Transverse colon (tissue), 4 donors: ENCODE results near the gene TMEM220. TPM values are rescaled to one million over a fixed set of nuclear protein-coding genes. Genes with fewer than 3 reads are reported as not detected.
A peak's percentile ranks its signal among the peaks of the same experiment; 100 is the strongest.

Source experiments
- DNase-seq: peaks from one replicate; pipeline ENCODE4 v3.0.0-alpha.2; 2019
- H3K27ac ChIP-seq, 4 donors: fragments of 200-600 bp; sonication (generic); 2 replicates each; pipeline ENCODE4 v1.5.1; 2016 to 2018; ENCODE audit warnings: inconsistent platforms in 4 of 4
- H3K27me3 ChIP-seq: fragments of 200-600 bp; sonication (generic); 2 replicates; pipeline ENCODE4 v1.5.1; 2017; ENCODE audit warnings: inconsistent platforms
- H3K36me3 ChIP-seq, 4 donors: fragments of 200-600 bp; sonication (generic); 2 replicates each; pipeline ENCODE4 v1.5.1; 2017 to 2019; ENCODE audit warnings: inconsistent platforms in 4 of 4
- H3K4me1 ChIP-seq, 4 donors: fragments of 200-600 bp; sonication (generic); 2 replicates each; pipeline ENCODE4 v1.5.1; 2017 to 2020; ENCODE audit warnings: inconsistent platforms in 4 of 4
- H3K4me3 ChIP-seq, 4 donors: fragments of 200-600 bp; sonication (generic); 1 replicate in 1 of 4; 2 replicates in 3 of 4; pipeline versions ENCODE4 v1.5.1 to v1.6.1; 2017 to 2019; ENCODE audit warnings: inconsistent platforms in 4 of 4
- H3K9me3 ChIP-seq, 2 donors: fragments of 200-600 bp; sonication (generic); 2 replicates each; pipeline ENCODE4 v1.5.1; 2017 to 2019; ENCODE audit warnings: inconsistent platforms in 2 of 2
- EP300 ChIP-seq: sonication (generic); formaldehyde crosslinking; IDR thresholded peaks from one replicate; pipeline ENCODE4 v1.6.1; 2017; ENCODE audit warnings: antibody characterized with exemption, low read depth
- POLR2A ChIP-seq: fragments of 450-650 bp; IDR thresholded peaks from one replicate; pipeline ENCODE4 v1.6.1; 2016; ENCODE audit warnings: antibody characterized with exemption, mild to moderate bottlenecking, moderate library complexity
- POLR2AphosphoS5 ChIP-seq, 3 donors: sonication (generic); formaldehyde crosslinking; IDR thresholded peaks; one replicate each; pipeline ENCODE4 v1.6.1; 2016; ENCODE audit warnings: antibody characterized with exemption in 3 of 3
- WGBS, 2 donors: methylation state at CpG; one replicate each; pipeline ENCODE4 v1.1.5; 2018; ENCODE audit warnings: low coverage in 1 of 2; 5-methylcytosine and 5-hydroxymethylcytosine counted together
- in situ Hi-C, 4 donors: fragments of 200-750 bp; cut with MboI; loops; one replicate each; pipeline versions ENCODE4 v1.15.0 to v1.15.1; 2017; ENCODE audit warnings: low sequenced_read_pairs in 3 of 4, low pct_ligation_motif_present in 1 of 4, low pct_unique_long_range_greater_than_20kb in 1 of 4
- intact Hi-C: fragments of 100-400 bp; cut with DNase I; formaldehyde crosslinking; loops from one replicate; pipeline ENCODE4 v1.15.1; 2023; ENCODE audit warnings: low total_unique reads
- total RNA-seq, 4 donors: library from RNA; depleted of rRNA; stranded (reverse); fragments of >200 nt; gene quantifications; one replicate each; pipeline ENCODE4 v1.1.0, GENCODE V29; 2016
- TF ChIP-seq, protein P1 (sequence below), 5 experiments: fragments of 200-600 bp in 3 of 5; fragments of 450-650 bp in 2 of 5; sonication (generic) in 3 of 5; IDR thresholded peaks; 1 replicate in 2 of 5; 2 replicates in 3 of 5; pipeline ENCODE4 v1.5.1; 2016 to 2017; ENCODE audit warnings: antibody characterized with exemption in 5 of 5, inconsistent platforms in 3 of 5, mild to moderate bottlenecking in 2 of 5, moderate library complexity in 1 of 5

The TMEM220 gene
- total RNA-seq: 10 to 100 TPM in 1 of 4 donors, 1 to 10 TPM in 2, not detected in 1; 2.4 to 18.2 (median 8.1) TPM

DNA sequence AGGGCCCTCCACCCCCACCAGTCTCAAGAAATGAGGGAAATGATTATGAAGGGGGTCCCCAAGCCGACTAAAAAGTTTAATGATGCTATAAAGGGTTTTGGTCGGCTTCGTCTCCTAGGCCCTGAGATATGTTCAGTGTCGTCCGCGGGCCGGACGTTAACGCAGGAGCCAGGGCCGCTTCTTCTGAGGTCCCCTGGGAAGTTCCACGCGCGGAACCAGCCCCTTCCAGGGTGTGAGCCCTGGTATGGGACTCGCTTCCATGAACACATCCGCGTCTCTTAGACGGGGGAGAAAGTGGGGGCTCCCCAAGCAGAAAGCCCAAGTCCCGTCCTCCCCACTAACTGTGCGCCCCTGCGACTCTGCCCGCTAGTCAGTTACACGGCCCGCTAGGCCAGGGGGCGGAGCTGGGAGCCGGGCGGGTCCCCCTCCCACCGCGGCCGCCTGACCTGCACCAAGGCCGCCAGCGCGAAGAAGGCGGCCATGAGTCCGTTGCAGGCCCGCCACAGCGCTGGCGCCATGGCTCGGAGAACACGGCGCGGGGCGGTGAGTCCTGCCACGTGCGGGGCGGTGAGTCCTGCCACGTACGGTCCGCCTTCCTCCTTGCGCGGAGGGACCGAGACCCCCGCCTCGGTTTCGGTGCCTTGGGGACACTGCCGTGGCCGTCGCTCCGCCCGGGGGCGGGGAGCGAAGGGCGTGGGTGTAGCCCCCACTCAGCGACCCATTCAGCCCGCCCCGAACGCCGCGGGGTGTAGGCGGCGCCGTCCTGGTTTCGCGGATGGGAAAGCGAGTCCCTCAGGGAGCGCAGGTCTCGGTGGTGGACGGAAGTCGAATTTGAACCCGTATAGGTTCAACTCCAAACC, at the start of gene TMEM220:
Gene TMEM220 (minus strand): TSS at position 690 of the 860 bp plus-strand sequence. CDS start 172 bp downstream, at position 518.
- no peaks in the 10 kb centered on the region for H3K9me3 ChIP-seq
- WGBS, 2 donors: 0 to 23% methylated on average over 8 to 78 of the region's 79 CpGs
- TF ChIP-seq, protein P1, sequence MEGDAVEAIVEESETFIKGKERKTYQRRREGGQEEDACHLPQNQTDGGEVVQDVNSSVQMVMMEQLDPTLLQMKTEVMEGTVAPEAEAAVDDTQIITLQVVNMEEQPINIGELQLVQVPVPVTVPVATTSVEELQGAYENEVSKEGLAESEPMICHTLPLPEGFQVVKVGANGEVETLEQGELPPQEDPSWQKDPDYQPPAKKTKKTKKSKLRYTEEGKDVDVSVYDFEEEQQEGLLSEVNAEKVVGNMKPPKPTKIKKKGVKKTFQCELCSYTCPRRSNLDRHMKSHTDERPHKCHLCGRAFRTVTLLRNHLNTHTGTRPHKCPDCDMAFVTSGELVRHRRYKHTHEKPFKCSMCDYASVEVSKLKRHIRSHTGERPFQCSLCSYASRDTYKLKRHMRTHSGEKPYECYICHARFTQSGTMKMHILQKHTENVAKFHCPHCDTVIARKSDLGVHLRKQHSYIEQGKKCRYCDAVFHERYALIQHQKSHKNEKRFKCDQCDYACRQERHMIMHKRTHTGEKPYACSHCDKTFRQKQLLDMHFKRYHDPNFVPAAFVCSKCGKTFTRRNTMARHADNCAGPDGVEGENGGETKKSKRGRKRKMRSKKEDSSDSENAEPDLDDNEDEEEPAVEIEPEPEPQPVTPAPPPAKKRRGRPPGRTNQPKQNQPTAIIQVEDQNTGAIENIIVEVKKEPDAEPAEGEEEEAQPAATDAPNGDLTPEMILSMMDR (IDR thresholded peaks at IDR 0.05): no peak
- TF ChIP-seq EP300: no peak
- peak; percentile 77 for TF ChIP-seq POLR2A
- TF ChIP-seq POLR2AphosphoS5 (IDR thresholded peaks at IDR 0.05): peak; percentile 18 to 79 (median 77)
- in situ Hi-C loops: loop anchor here in 3 of 4 donors (10.0 to 25.0 kb wide), 4 partner anchors 105 to 883 kb away; partner anchors contain the start of gene PIRT (in 1 of the 3)
- peak within 1 kb of the TSS; percentile 55 to 72 (median 64) for H3K4me3 ChIP-seq
- intact Hi-C loops: no loop called here
- H3K36me3 ChIP-seq: no peaks in the 10 kb centered on the region
- H3K4me1 ChIP-seq: peaks cover 0 to 45% (median 17%) of the 10 kb centered on the region in 4 donors
- peak; percentile 79 for DNase-seq
- no peaks in the 10 kb centered on the region for H3K27me3 ChIP-seq
- peak within 1 kb of the TSS; percentile 89 to 94 (median 92) for H3K27ac ChIP-seq

DNA sequence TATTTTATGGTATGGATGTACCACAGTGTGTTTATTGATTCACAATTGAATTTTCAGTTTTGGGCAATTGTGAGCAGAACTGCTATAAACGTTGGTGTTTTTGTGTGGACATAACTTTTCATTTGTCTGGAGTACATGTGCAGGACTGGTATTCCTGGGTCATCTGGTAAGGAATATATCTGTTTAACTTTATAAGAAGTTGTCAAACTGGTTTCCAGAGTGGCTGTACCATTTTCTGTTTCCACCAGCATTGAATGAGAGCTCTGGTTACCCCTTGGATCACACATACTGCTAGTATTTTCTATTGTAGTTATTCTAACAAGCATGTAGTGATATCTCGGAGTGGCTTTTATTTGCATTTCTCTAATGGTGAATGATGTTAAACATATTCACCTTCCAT, 49.8 kb upstream of the TMEM220 start:
- TF ChIP-seq POLR2A: no peak
- TF ChIP-seq POLR2AphosphoS5 (IDR thresholded peaks at IDR 0.05): peak in 1 of 3 donors; percentile 9
- no peak for TF ChIP-seq EP300
- TF ChIP-seq, protein P1 (IDR thresholded peaks at IDR 0.05): no peak
- Histone ChIP-seq H3K4me1 (peaks cover 4 to 35% (median 30%) of the 10 kb centered on the region in 4 donors), H3K4me3 (no peak overlapping the region), H3K36me3 (no peaks in the 10 kb centered on the region), H3K27ac (peak overlapping the region in 3 of 4 donors; percentile 1 to 85 (median 47)), H3K9me3 (no peaks in the 10 kb centered on the region), H3K27me3 (no peaks in the 10 kb centered on the region)
- in situ Hi-C loops: loop anchor here in 1 of 4 donors (10.0 kb wide), 2 partner anchors 55 to 65 kb away; partner anchors contain the start of gene PIRT
- intact Hi-C loops: no loop called here
- 59 to 60% methylated on average over 2 of the region's 2 CpGs for WGBS, 2 donors
- no peak for DNase-seq

DNA sequence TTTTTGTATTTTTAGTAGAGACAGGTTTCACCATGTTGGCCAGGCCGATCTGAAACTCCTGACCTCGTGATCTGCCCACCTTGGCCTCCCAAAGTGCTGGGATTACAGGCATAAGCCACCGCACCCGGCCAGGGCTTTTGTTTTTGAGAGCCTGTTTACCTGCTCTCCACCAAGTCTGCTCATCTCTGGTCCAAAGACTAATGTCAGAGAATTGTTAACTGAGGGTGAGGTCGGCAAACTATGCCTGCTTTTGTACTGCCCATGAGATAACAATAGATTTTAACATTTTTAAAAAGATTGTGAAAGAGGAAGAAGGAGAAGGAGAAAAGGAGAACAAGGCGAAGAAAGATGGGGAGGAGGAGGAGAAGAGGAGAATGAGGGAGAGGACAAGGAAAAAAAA, 48.1 kb upstream of the TMEM220 start:
- intact Hi-C loops: no loop called here
- H3K27me3 ChIP-seq: no peaks in the 10 kb centered on the region
- H3K4me3 ChIP-seq: no peak overlapping the region
- 49 to 75% methylated on average over 2 to 6 of the region's 6 CpGs for WGBS, 2 donors
- no peak for DNase-seq
- peak overlapping the region; percentile 73 to 85 (median 84) for H3K27ac ChIP-seq
- no peaks in the 10 kb centered on the region for H3K36me3 ChIP-seq
- H3K4me1 ChIP-seq: peaks cover 6 to 49% (median 32%) of the 10 kb centered on the region in 4 donors
- no peaks in the 10 kb centered on the region for H3K9me3 ChIP-seq
- in situ Hi-C loops: loop anchor here in 1 of 4 donors (10.0 kb wide), 2 partner anchors 57 to 63 kb away; partner anchors contain the start of gene PIRT
- no peak for TF ChIP-seq EP300
- no peak for TF ChIP-seq POLR2A
- TF ChIP-seq POLR2AphosphoS5 (IDR thresholded peaks at IDR 0.05): peak in 1 of 3 donors; percentile 21
- TF ChIP-seq, protein P1 (IDR thresholded peaks at IDR 0.05): no peak

GRCh38 chr17:10777131-10777807, 47.4 kb upstream of the TMEM220 start:
- no peaks in the 10 kb centered on the region for H3K27me3 ChIP-seq
- 61 to 67% methylated on average over 7 to 11 of the region's 11 CpGs for WGBS, 2 donors
- H3K4me3 ChIP-seq: no peak overlapping the region
- in situ Hi-C loops (loop anchor here in 1 of 4 donors (10.0 kb wide), 2 partner anchors 58 to 62 kb away; partner anchors contain the start of gene PIRT), intact Hi-C loops (no loop called here)
- H3K4me1 ChIP-seq: peaks cover 9 to 55% (median 33%) of the 10 kb centered on the region in 4 donors
- peak overlapping the region; percentile 73 to 85 (median 84) for H3K27ac ChIP-seq
- no peaks in the 10 kb centered on the region for H3K36me3 ChIP-seq
- peak in 1 of 3 donors; percentile 65 for TF ChIP-seq POLR2AphosphoS5 (IDR thresholded peaks at IDR 0.05)
- no peak for TF ChIP-seq EP300
- DNase-seq: peak; percentile 51
- H3K9me3 ChIP-seq: no peaks in the 10 kb centered on the region
